GM19239 (cell line): ENCODE measurements around the gene ZNF462.

Source experiments
- DNase-seq: peaks from one replicate; pipeline ENCODE4 v3.0.0; 2011; ENCODE audit warnings: low spot score; ENCODE audit not compliant: insufficient read length
- FAIRE-seq: peaks from 2 replicates; lab custom pipeline; 2011; peaks lifted over from hg19 to GRCh38; lab: Jason Lieb, UNC

Gene ZNF462

DNA sequence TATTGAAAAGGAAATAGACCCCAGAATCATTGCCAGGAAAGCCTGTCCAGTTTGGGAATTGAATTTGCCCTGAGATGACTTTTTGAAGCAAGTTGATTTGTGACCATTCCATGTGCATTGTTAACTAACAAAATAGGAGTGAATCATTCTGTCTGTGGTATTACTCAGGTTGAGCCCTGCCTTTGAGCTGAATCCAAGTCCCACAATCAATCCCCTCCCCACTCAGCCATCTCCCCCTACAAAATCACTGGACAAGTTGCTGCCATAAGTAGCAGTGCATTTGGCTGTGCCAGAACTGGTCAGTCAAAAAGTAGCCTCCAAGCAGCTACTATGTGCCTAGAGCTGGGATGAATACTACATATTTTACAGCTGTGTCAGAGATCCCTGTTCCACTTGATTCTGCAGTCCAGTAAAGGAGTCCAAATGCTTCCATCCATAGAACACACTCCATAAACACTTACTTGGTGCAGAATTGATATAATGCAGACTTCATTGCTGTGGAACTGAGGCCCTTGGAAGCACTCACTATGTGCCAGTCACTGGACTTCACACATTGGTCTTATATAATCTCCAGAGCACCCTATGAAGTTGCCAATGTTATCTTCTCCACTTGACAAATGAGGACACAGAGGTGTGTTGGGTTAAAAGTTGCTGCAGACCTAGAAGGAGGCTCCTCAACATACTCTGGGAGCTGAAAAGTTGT lies 96.1 kb downstream of the ZNF462 start:
- DNase-seq (no peak), FAIRE-seq (no peak)

DNA sequence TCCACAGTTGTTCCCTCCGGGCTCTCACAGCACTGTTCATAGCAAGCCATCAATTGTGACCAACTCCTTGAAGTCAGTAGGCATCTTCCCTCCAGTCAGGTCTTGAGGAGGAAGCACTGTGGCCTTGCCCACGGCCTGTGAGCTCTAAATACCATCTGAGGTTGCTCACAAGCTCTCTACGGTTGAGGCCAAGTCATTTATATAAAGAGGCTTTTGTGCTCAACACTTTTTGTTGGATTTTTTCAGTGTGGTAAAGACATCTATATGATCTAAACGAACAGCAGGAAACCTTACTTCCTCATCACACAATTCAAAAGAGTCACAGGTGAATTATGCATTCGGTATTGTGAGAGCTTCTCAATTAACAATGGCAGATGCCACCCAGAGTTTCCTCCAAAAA lies 97.3 kb downstream of the ZNF462 start:
- DNase-seq, result no peak

DNA sequence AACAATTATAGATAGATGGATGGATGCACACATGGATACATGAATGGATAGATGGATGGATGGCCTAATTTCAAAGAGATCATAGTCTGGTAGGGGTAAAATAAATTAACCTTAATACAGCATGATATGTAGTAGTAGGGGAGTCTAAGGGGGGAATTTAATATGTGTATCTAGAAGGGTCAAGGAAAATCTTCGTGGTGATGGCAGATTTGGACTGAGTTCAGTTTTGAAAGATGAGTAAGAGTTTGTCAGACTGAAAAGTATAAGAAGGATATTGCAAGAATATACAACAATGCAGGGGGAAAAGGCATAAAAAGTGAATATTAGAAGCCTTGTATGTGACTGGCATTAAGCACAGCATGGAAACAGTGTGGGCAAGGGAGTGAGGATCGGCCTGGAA lies 98.7 kb downstream of the ZNF462 start:
- FAIRE-seq (no peak), DNase-seq (no peak)

More for the DNA sequence above, 97.3 kb downstream of the ZNF462 start:
- FAIRE-seq, result no peak

DNA sequence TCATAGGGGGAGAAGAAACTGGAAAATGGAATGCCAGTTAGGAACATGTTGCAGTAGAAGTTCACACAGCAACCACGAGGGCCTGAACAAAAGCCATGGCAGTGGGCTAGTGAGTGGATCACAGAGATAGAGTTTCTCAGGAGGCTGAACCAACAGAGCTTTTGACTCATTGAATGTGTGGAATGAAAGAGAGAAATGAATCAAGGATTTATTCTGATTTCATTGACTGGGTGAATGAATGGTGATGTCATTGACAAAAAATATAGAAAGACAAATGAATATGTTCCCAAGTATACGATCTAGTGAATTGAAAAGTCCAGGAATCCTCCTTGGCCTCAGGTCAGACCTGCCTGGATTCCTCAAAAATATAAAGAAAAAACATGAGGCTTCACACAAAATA lies 99.2 kb downstream of the ZNF462 start:
- DNase-seq (no peak), FAIRE-seq (no peak)

DNA sequence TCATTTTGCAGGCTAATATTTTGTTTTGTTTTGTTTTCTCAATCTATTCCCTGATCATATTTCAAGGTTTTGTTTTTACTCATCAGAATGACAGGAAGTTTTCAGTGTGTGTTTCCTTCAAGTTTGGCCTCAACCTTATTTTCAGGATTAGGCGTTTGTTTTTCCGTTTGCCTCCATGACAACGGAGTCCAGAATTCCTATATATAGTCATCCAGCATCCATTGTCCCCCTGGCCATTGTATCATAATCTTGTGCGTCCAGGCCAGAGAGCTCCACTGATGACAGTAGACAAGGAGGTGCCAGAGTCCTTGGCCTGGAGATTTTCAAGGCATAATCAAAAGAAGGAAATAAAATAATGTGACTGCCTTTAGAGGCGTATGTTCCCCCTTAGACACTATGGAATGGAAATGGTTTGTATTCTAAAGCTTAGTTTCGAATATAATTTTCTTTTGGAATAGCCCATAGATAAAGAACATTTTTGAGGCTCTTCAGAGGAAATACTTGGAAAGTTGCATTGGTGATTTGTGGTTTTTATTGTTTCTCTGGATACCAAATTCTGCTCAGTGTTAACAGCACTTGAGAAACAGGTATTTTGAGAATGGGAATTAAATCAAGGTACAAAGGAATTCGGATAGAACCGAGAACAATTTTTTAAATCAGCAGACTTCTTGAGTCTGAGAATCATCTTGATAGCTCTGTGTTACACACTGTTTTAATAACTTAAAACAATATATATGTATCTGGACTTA lies 99.8 kb downstream of the ZNF462 start:
- DNase-seq (no peak), FAIRE-seq (no peak)

DNA sequence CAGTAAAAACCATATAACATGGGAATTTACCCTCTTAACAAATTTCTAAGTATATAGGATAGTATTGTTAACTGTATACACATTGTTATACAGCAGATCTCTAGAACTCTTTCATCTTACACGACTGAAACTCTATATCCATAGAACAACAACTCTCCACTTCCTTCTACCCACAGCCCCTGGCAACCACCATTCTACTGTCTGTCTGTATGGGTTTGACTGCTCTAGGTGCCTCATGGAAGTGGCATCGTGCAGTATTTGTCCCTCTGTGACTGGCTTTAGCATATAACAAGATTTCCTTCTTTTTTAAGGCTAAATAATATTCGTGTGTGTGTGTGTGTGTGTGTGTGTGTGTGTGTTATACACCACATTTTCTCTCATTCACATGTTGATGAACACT lies 100.7 kb downstream of the ZNF462 start:
- DNase-seq, result no peak
- FAIRE-seq, result no peak

DNA sequence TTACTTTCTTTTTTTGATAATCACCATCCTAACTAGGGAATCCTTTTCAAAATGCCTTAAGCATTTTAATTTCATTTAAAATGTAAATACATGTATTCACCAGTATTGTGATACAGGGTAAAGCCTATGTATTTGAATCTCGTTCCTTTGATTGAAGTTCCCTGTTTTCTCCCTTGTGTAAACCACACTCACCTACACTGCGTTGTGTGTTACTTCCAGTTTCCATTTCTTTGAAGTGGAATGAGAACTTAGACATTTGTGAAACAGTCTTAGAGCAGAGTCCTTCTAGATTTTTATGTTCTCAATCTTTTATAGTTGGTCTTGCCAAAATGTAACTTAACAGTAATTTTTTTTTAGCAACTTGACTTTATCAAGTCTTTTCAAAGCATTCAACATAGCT lies 101.4 kb downstream of the ZNF462 start:
- no peak for DNase-seq
- no peak for FAIRE-seq

DNA sequence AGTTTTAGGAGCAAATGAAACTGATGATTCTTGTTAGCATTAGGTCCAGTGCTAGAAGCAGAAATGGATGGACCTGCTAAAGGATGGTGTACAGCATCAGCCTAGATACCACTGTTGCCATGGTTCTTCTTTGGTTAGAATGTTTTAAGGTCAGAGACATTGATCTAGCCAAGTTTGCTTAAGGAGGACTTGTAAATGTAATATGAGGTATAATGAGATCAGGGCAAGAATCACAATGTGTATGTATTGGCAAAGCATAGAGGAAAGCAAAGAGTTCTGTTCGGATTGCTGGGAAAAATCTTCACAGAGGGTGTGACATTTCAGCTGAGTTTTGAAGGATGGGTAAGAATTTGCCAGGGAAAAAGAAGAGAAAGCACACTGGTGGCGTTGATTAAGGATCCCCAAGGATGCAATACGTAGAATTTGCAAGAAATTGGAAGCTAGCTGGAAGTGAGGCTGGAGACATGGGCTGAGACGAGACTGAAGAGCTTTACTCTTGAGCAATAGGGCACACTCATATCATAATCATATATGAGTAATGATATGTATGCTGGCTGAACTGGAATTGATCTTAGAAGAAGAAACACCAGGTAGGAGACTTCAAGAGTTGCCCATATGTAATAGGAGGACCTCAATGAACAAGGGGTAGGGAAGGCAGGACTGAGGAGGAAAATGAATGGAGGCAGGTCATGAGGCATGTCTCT lies 102.0 kb downstream of the ZNF462 start:
- FAIRE-seq, result no peak
- DNase-seq, result no peak

DNA sequence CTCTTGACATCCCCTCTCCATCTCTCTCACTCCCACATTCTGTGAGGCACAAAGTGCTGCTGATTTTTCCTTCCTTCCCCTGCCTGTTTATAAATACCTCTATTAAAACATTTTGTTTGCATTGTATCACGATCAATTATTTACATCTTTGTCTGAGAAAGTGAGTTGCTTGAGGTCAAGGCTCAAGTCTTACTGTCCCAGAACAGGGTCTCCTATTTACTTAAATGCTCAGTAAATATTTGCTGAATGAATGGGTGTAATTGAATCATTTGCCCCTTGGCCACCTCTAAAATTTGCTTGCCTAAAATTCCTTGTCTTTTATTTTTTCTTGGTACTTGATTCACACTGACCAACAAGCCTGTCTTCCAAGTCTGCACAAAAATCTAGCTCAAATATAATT lies 103.5 kb downstream of the ZNF462 start:
- DNase-seq, result no peak
- no peak for FAIRE-seq

DNA sequence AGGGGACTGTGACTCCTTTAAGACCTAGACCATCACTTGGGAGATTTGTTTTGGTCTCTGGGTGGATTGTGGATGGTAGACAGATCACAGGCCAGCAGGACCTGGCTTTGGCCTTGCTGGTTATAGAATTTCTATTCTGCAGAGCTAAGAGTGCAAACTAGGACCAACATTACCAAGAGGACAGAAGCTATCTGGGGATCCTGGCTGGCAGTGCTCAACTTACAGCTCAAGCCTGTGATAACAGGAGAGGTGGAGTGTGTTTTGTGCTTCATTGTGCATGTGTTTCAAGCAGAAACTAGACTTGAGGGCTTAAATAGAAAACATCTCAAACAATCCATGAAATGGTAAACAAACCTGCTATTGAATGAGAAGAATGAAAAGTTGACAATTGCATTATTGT lies 106.7 kb downstream of the ZNF462 start:
- FAIRE-seq (no peak), DNase-seq (no peak)

DNA sequence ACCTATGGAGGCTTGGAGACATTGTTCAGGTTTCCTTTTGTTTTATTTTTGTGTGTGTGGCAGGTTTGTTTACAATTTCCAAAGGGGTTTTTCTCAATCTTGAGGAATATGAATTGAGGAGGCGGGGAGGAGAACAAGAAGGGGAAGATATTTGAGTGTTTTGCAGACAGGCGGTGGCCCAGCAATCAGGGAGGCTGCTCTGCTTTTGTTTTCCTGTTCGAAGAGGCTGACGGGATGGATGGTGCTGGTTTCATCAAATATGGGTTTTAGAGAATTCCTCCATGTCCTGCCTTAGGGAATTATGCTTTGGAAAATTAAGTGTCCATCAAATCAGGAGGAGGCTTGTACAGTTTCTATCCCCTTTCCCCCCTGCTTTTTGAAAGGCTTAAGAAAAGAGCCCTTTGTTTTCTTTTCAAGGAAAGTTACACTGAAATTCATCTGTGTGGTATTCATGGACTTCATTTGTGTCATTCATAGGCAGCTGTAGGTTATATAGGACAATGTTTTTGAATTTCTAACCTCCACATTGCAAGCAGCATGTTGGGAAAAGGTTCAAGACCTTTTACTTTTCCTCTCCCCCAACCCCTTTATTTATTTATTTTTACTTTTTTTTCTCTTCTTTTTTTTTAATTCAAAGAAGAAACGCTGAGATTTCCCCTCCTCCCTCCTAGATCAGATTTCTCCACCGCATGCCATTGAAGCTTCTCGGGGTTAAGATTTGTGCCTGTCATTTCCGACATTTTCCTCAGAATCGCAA lies 107.4 kb downstream of the ZNF462 start:
- FAIRE-seq (no peak), DNase-seq (no peak)

DNA sequence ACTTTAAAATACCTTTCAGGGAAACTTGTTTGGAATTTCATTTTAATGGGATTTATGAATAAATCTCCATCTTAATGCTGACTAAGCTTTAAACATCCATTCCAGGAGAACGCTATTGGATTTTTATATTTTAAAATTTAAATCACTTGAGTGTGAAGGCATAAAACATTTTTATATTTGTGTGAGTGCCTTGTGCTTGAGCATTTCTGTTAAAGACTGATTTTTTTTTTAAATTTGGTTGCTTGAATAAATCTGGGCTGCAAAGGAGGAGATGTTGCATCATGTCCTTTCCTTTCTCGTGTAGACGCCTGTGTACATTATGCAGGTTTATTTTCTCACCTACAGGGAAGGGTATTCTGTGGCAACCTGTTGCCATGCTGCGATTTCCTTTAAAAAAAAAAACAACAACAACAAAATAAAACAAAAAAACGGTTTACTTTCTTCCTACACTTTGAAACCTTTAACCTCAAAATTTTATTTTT lies 108.1 kb downstream of the ZNF462 start:
- DNase-seq (no peak), FAIRE-seq (no peak)

DNA sequence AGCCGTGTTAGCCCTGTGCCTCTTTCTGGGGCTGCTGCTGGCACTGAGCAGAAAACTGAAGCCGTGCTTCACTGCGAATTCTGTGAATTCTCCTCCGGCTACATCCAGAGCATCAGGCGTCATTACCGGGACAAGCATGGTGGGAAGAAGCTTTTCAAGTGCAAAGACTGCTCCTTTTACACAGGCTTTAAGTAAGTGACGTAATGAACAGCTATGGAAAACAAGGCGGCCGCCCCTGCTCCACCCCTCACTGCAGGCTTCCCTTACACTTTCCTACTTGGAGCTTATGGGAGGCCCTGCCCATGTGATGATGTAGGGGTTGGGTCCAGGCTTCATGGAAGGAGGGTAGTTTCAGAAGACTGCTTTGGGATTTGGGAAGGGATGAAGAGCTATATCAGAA lies 109.1 kb downstream of the ZNF462 start:
- DNase-seq (no peak), FAIRE-seq (no peak)

DNA sequence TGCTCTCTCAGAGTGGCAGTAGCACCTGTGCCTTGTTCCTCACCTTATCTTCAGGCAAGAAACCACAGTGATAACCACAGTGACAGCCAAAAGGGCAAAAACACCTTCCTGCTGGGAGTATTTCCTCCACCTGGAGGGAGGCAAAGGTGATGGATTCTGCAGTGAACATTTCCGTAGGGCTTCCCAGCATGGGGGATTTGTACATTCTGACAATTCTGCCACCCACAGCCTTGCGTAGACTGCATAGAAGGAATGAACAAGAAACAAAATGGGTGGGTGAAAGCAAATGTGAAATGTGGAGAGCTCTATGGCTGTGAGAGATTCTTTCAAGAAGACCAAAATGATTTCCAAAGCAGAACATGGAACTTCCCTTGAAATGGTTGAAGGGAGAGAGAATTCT lies 111.4 kb downstream of the ZNF462 start:
- FAIRE-seq (no peak), DNase-seq (no peak)

DNA sequence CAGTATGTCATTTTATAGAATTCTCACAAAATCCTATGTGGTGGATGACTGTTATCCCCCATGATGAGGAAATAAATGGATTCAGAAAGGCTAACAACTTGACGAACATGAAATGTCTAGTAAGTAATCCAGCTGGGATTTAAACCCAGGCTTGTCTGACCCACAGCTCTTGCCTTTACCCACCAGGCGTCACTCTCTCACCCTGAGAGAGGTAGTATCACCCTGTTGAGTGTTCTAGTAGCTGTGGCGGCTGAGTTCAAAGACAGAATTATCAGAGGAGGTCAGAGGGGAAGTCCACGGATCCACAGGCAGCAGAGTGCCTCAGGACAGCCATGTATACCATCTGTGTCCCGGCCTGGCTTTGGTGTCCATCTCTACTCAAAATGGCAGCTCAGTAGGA lies 113.8 kb downstream of the ZNF462 start:
- no peak for FAIRE-seq
- no peak for DNase-seq

DNA sequence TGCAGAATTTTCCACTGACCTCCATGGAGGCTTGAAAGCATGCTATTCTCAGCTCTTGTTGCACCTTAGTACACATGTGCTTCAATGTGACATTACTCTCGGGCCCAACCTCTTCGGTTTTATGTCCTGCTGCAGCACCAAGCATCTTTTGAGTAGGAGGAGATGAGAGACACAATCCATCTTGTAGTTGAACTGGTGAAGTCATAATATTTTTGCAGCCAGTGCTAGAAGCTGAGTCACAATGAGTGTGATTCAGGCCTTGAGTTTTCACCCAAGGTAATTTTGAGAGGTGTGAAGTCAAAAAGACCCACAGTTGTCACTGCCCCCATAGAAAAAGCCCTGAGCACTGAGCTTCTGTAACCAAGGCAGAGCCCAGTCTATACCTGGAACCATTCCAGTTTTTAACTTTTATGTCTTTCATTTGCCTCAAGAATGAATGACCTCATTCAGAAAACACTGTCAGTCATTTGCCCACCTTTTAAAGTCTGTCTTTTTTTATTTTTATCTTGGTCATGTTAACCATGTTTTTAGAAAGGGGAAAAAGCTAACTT lies 117.7 kb downstream of the ZNF462 start:
- FAIRE-seq, result no peak
- DNase-seq, result no peak

DNA sequence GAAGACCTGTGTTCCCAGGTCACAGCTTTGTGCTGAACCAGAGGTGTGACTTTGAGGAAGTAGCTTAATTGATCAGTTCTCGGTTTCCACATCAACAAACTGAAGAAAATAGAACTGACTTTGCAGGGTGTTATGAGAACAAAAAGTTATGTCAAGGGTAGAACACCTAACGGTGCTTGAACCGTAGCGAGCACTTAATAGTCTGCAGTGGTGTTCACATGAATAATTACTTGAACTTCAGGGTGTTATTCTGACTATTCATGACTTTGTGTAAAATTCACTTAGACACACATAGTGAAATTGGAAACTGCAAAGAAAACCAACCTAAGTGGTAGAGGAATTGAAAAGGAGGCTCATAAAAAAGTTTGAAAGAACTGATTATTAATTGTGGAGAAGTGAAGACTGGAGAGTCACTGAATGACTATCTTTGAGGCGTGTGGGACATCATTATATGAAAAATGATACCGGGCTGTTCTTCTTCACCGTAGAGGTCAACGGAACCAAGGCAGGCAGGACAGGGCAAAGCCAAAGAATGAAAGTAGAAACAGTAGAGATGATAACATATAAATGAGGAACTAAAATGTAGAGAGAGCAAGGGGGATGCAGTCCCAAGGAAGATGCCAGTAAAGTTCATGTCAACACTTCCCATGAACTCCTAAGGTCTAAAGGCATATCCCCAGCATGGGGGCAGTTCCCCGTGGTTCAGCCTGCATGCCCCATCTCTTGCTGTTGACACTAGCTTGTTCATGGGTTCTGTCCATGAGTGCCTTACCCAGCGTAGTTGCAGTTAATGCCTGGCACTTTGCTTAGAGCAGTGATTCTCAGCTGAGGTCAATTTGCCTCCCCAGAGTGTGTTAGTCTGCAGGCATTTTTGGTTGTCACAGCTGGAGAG lies 118.7 kb downstream of the ZNF462 start:
- DNase-seq (no peak), FAIRE-seq (peak; percentile 78)

DNA sequence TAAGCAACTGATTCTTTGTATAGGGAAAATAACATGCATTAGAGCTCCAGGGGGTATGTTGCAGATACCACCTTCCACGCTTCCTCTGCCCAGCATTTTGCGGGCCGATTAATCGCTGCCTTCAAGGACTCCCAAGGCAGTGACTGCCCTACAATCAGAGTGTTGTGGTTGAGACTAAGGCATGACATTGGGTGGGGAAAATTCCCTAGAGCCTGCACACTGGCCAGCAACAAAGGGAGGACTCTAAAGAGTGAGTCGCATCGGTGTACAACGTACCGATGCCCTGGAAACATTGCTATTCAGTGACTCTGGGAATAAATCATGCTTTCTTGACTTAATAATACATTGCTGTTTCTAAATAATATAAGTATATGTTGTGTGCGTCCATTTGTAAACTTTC lies 119.7 kb downstream of the ZNF462 start:
- DNase-seq, result no peak
- FAIRE-seq, result no peak

DNA sequence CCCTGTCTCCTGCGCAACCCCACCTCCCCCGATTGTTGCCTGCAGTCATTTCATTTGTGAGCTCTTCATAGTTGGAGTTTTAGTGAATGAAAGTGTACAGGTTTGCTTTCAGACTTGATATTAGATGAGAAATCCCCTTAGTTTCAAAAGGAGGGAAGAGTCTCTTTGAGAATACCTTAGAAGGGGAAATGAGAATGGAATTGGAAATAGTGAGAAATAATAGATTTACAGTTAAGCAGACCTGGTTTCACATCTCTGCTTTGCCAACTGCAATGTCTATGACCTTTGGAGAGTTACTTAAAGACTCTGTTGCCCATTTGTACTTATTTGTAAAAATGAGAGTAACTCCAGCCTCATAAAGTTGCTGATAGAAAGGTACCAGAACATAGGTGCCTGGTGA lies 120.4 kb downstream of the ZNF462 start:
- FAIRE-seq, result no peak

More for the DNA sequence above, 120.4 kb downstream of the ZNF462 start:
- DNase-seq, result no peak
